PC-9 (cell line): ENCODE data around the gene KIF16B. TPM values are rescaled to one million over a fixed set of nuclear protein-coding genes. Genes with fewer than 3 reads are reported as not detected.

Source experiments
- BruUV-seq: library from RNA; stranded (reverse); fragments of 400-500 nt; replicated peaks from 2 replicates; lab custom pipeline; 2021; lab: Mats Ljungman, UMichigan
- CTCF ChIA-PET: fragments of 300-600 bp; sonication (Branson Sonifier 250); formaldehyde crosslinking; loops from one replicate; lab custom pipeline; 2022; ENCODE audit warnings: antibody characterized with exemption; lab: Charles Lee
- POLR2A ChIA-PET: fragments of 300-600 bp; sonication (Branson Sonifier 250); formaldehyde crosslinking; loops from one replicate; lab custom pipeline; 2022; ENCODE audit warnings: antibody characterized with exemption; ENCODE audit not compliant: unreplicated experiment; lab: Charles Lee
- DNase-seq, 2 experiments: peaks; one replicate each; pipeline versions ENCODE4 v3.0.0 to v3.0.0-alpha.2; 2015 to 2022; ENCODE audit warnings: mixed read lengths in 1 of 2
- H2AFZ ChIP-seq: fragments of 200-600 bp; sonication (generic); 2 replicates; pipeline ENCODE4 v1.8.1; 2017; ENCODE audit warnings: antibody characterized with exemption
- H3F3A ChIP-seq: fragments of 200-600 bp; sonication (generic); 2 replicates; pipeline ENCODE4 v1.8.1; 2017; ENCODE audit warnings: antibody characterized with exemption, mild to moderate bottlenecking, low read depth; ENCODE audit not compliant: insufficient read depth
- H3K27ac ChIP-seq: fragments of 200-600 bp; sonication (generic); 2 replicates; pipeline ENCODE4 v1.6.1; 2016; ENCODE audit warnings: mixed run types
- H3K27me3 ChIP-seq: fragments of 200-600 bp; sonication (generic); 2 replicates; pipeline ENCODE4 v1.6.1; 2016; ENCODE audit warnings: low read depth, mixed run types; ENCODE audit not compliant: insufficient read depth
- H3K36me3 ChIP-seq: fragments of 200-600 bp; sonication (generic); 2 replicates; pipeline ENCODE4 v1.6.1; 2016; ENCODE audit warnings: low read depth, mixed run types
- H3K4me1 ChIP-seq: fragments of 200-600 bp; sonication (generic); replicated peaks from 2 replicates; pipeline ENCODE4 v1.6.1; 2016; ENCODE audit warnings: mixed run types; ENCODE audit not compliant: insufficient read depth
- H3K4me2 ChIP-seq: fragments of 200-600 bp; sonication (generic); 2 replicates; pipeline ENCODE4 v1.6.1; 2017; ENCODE audit warnings: mixed run types
- H3K4me3 ChIP-seq: fragments of 200-600 bp; sonication (generic); 2 replicates; pipeline ENCODE4 v1.6.1; 2016; ENCODE audit warnings: mixed run types
- H3K79me2 ChIP-seq: fragments of 200-600 bp; sonication (generic); 2 replicates; pipeline ENCODE4 v1.6.1; 2017; ENCODE audit warnings: low read depth, mixed run types
- H3K9me2 ChIP-seq: fragments of 200-600 bp; sonication (generic); 2 replicates; pipeline ENCODE4 v1.8.1; 2017; ENCODE audit warnings: mild to moderate bottlenecking; ENCODE audit not compliant: insufficient read depth
- H3K9me3 ChIP-seq: fragments of 200-600 bp; sonication (generic); 2 replicates; pipeline ENCODE4 v1.8.1; 2016; ENCODE audit warnings: low read depth; ENCODE audit not compliant: insufficient read depth
- H4K20me1 ChIP-seq: fragments of 200-600 bp; sonication (generic); 2 replicates; pipeline ENCODE4 v1.8.1; 2017; ENCODE audit not compliant: insufficient read depth
- CTCF ChIP-seq: fragments of 200-600 bp; sonication (generic); conservative IDR thresholded peaks from 2 replicates; pipeline ENCODE4 v1.6.1; 2017; ENCODE audit warnings: mixed run types, antibody characterized with exemption, mild to moderate bottlenecking, moderate library complexity
- EZH2 ChIP-seq: fragments of 200-600 bp; sonication (generic); IDR thresholded peaks from 2 replicates; pipeline ENCODE4 v1.8.0; 2017; ENCODE audit warnings: antibody characterized with exemption, low read depth
- intact Hi-C: fragments of 100-400 bp; cut with micrococcal nuclease; formaldehyde crosslinking; loops from one replicate; pipeline ENCODE4 v1.10.0; 2022; ENCODE audit not compliant: unreplicated experiment
- total RNA-seq: library from RNA; stranded (reverse); gene quantifications from 2 replicates; pipeline ENCODE4 v1.2.3, GENCODE V29; 2021

The KIF16B gene
- total RNA-seq, 1 experiment from 2014 or later: 17.6 TPM

- POLR2A ChIA-PET: no interaction called here
- CTCF ChIA-PET: no interaction called here
- no peak for DNase-seq
Measured at GRCh38 chr20:16283978-16284377, 289.3 kb downstream of the KIF16B start.

GRCh38 chr20:16283307-16283706, 289.9 kb downstream of the KIF16B start:
- H3K79me2 ChIP-seq: no peaks in the 10 kb centered on the region
- H2AFZ ChIP-seq: no peak overlapping the region
- no peak overlapping the region for H3K4me3 ChIP-seq
- POLR2A ChIA-PET: no interaction called here
- no peaks in the 10 kb centered on the region for H3K36me3 ChIP-seq
- TF ChIP-seq EZH2 (no peak), CTCF (no peak)
- H3K4me1 ChIP-seq: no peaks in the 10 kb centered on the region
- CTCF ChIA-PET: no interaction called here
- intact Hi-C loops: no loop called here
- no peak for DNase-seq
- H4K20me1 ChIP-seq: no peaks in the 10 kb centered on the region
- H3K9me2 ChIP-seq: 0 out of 2 replicates have a peak, but pooled peaks cover 5% of the 10 kb centered on the region
- no peaks in the 10 kb centered on the region for H3F3A ChIP-seq
- H3K27ac ChIP-seq: no peak overlapping the region
- H3K27me3 ChIP-seq: no peaks in the 10 kb centered on the region
- no peaks in the 10 kb centered on the region for H3K9me3 ChIP-seq
- H3K4me2 ChIP-seq: no peak overlapping the region
- BruUV-seq: no TSS peak

More at GRCh38 chr20:16283978-16284377, 289.3 kb downstream of the KIF16B start:
- intact Hi-C loops: no loop called here
- Histone ChIP-seq H3K9me2 (0 out of 2 replicates have a peak, but pooled peaks cover 5% of the 10 kb centered on the region), H3F3A (no peaks in the 10 kb centered on the region), H3K36me3 (no peaks in the 10 kb centered on the region), H3K27me3 (no peaks in the 10 kb centered on the region), H4K20me1 (no peaks in the 10 kb centered on the region), H3K79me2 (no peaks in the 10 kb centered on the region), H2AFZ (no peak overlapping the region), H3K4me2 (no peak overlapping the region), H3K4me1 (no peaks in the 10 kb centered on the region), H3K4me3 (no peak overlapping the region), H3K9me3 (no peaks in the 10 kb centered on the region), H3K27ac (no peak overlapping the region)
- no TSS peak for BruUV-seq
- TF ChIP-seq CTCF: no peak

GRCh38 chr20:16280219-16280618, 293.0 kb downstream of the KIF16B start:
- BruUV-seq: no TSS peak
- CTCF ChIA-PET: no interaction called here

More at GRCh38 chr20:16280219-16280618, 293.0 kb downstream of the KIF16B start:
- no peak overlapping the region for H3K4me2 ChIP-seq
- H3K27ac ChIP-seq: no peak overlapping the region
- H3K9me3 ChIP-seq: no peaks in the 10 kb centered on the region
- no peaks in the 10 kb centered on the region for H3F3A ChIP-seq
- no peak overlapping the region for H3K4me3 ChIP-seq
- TF ChIP-seq EZH2 (no peak), CTCF (no peak)
- POLR2A ChIA-PET: no interaction called here
- H3K4me1 ChIP-seq: no peaks in the 10 kb centered on the region
- H2AFZ ChIP-seq: no peak overlapping the region
- H3K79me2 ChIP-seq: no peaks in the 10 kb centered on the region
- no peak for DNase-seq
- intact Hi-C loops: no loop called here
- H3K9me2 ChIP-seq: 0 out of 2 replicates have a peak, but pooled peaks cover 4% of the 10 kb centered on the region
- no peaks in the 10 kb centered on the region for H3K36me3 ChIP-seq
- H3K27me3 ChIP-seq: no peaks in the 10 kb centered on the region
- no peaks in the 10 kb centered on the region for H4K20me1 ChIP-seq
